B cell (primary cell): ENCODE data around the gene GOLGA8M. TPM values are rescaled to one million over a fixed set of nuclear protein-coding genes. Genes with fewer than 3 reads are reported as not detected.
"Not testable (repeated sequence)": the region's sequence is repeated elsewhere in the genome, so short reads cannot be mapped to it uniquely, and the experiment has no call there.

Experiments used
- ATAC-seq: fragments of 200-7000 bp; cut with Tn5 transposase; one replicate; pipeline ENCODE4 v1.10.0; 2021; ENCODE audit warnings: low read depth, mild to moderate bottlenecking, moderate number of reproducible peaks, moderate library complexity
- CTCF ChIA-PET: fragments of 350-600 bp; sonication (Branson Sonifier 250); formaldehyde crosslinking; loops from one replicate; lab custom pipeline; 2021; ENCODE audit warnings: antibody characterized with exemption, inconsistent platforms; lab: Charles Lee
- POLR2A ChIA-PET: fragments of 350-600 bp; sonication (Branson Sonifier 250); formaldehyde crosslinking; loops from one replicate; lab custom pipeline; 2021; ENCODE audit warnings: antibody characterized with exemption; lab: Charles Lee
- DNase-seq: peaks from one replicate; pipeline ENCODE4 v3.0.0; 2013
- H2AFZ ChIP-seq: 2 replicates; pipeline ENCODE4 v1.6.1; 2012; ENCODE audit warnings: mild to moderate bottlenecking, low read depth, low read length; ENCODE audit not compliant: insufficient read depth, poor library complexity, severe bottlenecking
- H3K27ac ChIP-seq, 2 donors: 1 replicate in 1 of 2; 2 replicates in 1 of 2; pipeline ENCODE4 v1.5.1; 2012 to 2013; ENCODE audit warnings: low read length in 2 of 2, mild to moderate bottlenecking in 2 of 2, moderate library complexity in 1 of 2
- H3K27me3 ChIP-seq, 4 experiments: fragments of 200-600 bp in 1 of 4; sonication (generic) in 1 of 4; replicated peaks in 1 of 4; 1 replicate in 2 of 4; 2 replicates in 2 of 4; pipeline versions ENCODE4 v1.6.1 to v1.7.0; 2013 to 2016; ENCODE audit warnings: low read length in 3 of 4, mild to moderate bottlenecking in 2 of 4, mixed read lengths in 1 of 4, moderate library complexity in 1 of 4; ENCODE audit not compliant: insufficient read depth in 4 of 4, control insufficient read depth in 3 of 4; ENCODE audit errors: control extremely low read depth in 1 of 4
- H3K36me3 ChIP-seq, 2 experiments: replicated peaks in 1 of 2; 1 replicate in 1 of 2; 2 replicates in 1 of 2; pipeline versions ENCODE4 v1.6.1 to v1.7.1; 2013; ENCODE audit warnings: low read length in 1 of 2; ENCODE audit not compliant: insufficient read depth in 2 of 2, control insufficient read depth in 1 of 2; ENCODE audit errors: control extremely low read depth in 1 of 2, extremely low read depth in 1 of 2
- H3K4me1 ChIP-seq, 2 donors: fragments of 200-600 bp in 1 of 2; sonication (generic) in 1 of 2; 1 replicate in 1 of 2; 2 replicates in 1 of 2; pipeline versions ENCODE4 v1.5.1 to v1.6.1; 2013 to 2017; ENCODE audit warnings: low read length in 2 of 2; ENCODE audit not compliant: control insufficient read depth in 2 of 2, insufficient read depth in 2 of 2
- H3K4me2 ChIP-seq: replicated peaks from 2 replicates; pipeline ENCODE3; 2012; ENCODE audit warnings: mild to moderate bottlenecking, low read depth, low read length; ENCODE audit not compliant: poor library complexity, severe bottlenecking
- H3K4me3 ChIP-seq, 5 experiments: fragments of 200-600 bp in 1 of 5; sonication (generic) in 1 of 5; 1 replicate in 3 of 5; 2 replicates in 2 of 5; pipeline versions ENCODE4 v1.5.1 to v1.7.0; 2011 to 2016; ENCODE audit warnings: low read length in 4 of 5, mild to moderate bottlenecking in 4 of 5, low read depth in 2 of 5, control low read depth in 1 of 5, moderate library complexity in 1 of 5; ENCODE audit not compliant: insufficient read depth in 1 of 5; ENCODE audit errors: control extremely low read depth in 1 of 5, extremely low read depth in 1 of 5
- H3K79me2 ChIP-seq: fragments of 200-600 bp; sonication (generic); one replicate; pipeline ENCODE4 v1.6.0; 2016; ENCODE audit warnings: low read length; ENCODE audit not compliant: control insufficient read depth, insufficient read depth
- H3K9ac ChIP-seq: fragments of 200-600 bp; sonication (generic); 2 replicates; pipeline ENCODE4 v1.6.1; 2017; ENCODE audit warnings: mild to moderate bottlenecking, low read length, moderate library complexity
- H3K9me3 ChIP-seq, 3 donors: one replicate each; pipeline versions ENCODE4 v1.6.1 to v1.7.1; 2013; ENCODE audit warnings: low read length in 2 of 3; ENCODE audit not compliant: control insufficient read depth in 2 of 3, insufficient read depth in 1 of 3; ENCODE audit errors: control extremely low read depth in 1 of 3
- H4K20me1 ChIP-seq: 2 replicates; pipeline ENCODE4 v1.6.0; 2012; ENCODE audit warnings: mild to moderate bottlenecking, low read length; ENCODE audit not compliant: insufficient read depth, control insufficient read depth, poor library complexity, severe bottlenecking
- H3K27ac Mint-ChIP-seq: one replicate; pipeline ENCODE4 v1.8.0; 2021; ENCODE audit warnings: mixed read lengths
- H3K27me3 Mint-ChIP-seq: one replicate; pipeline ENCODE4 v1.8.0; 2021; ENCODE audit warnings: mixed read lengths
- H3K4me1 Mint-ChIP-seq: one replicate; pipeline ENCODE4 v1.8.0; 2021; ENCODE audit warnings: mixed read lengths
- H3K4me3 Mint-ChIP-seq: one replicate; pipeline ENCODE4 v1.8.0; 2021; ENCODE audit warnings: mixed read lengths
- H3K9me3 Mint-ChIP-seq: one replicate; pipeline ENCODE4 v1.8.0; 2022; ENCODE audit warnings: mixed read lengths; ENCODE audit not compliant: insufficient read depth
- CTCF ChIP-seq: fragments of 200-600 bp; IDR thresholded peaks from one replicate; pipeline ENCODE4 v1.8.0; 2022; ENCODE audit warnings: antibody characterized with exemption, mild to moderate bottlenecking
- EZH2 ChIP-seq: IDR thresholded peaks from 2 replicates; pipeline ENCODE4 v1.6.1; 2012; ENCODE audit warnings: borderline replicate concordance, low read depth, mild to moderate bottlenecking, moderate library complexity, low read length; ENCODE audit not compliant: insufficient read depth, poor library complexity, severe bottlenecking
- WGBS: methylation state at CpG from one replicate; pipeline ENCODE4 v1.1.5; 2013; ENCODE audit warnings: missing lambda C conversion rate; ENCODE audit not compliant: insufficient coverage; 5-methylcytosine and 5-hydroxymethylcytosine counted together
- intact Hi-C: fragments of 100-400 bp; cut with micrococcal nuclease; formaldehyde crosslinking; loops from one replicate; pipeline ENCODE4 v1.10.0; 2022
- polyA plus RNA-seq: library from polyadenylated mRNA; depleted of rRNA; stranded (reverse); fragments of >200 nt; gene quantifications from 2 replicates; pipeline ENCODE4 v1.2.3, GENCODE V29; 2012
- total RNA-seq, 2 donors: library from RNA; stranded (reverse); fragments of 120-200 nt in 1 of 2; gene quantifications; 1 replicate in 1 of 2; 2 replicates in 1 of 2; pipeline versions ENCODE4 v1.2.3 to v1.2.4, GENCODE V29; 2013 to 2022

Gene GOLGA8M
- total and polyA plus RNA-seq, 2 donors (not counting 1 experiment from before 2014, with no cell fraction given) = 0.28 to 1.3 TPM

GRCh38 chr15:28726102-28726501 is 13.9 kb upstream of the GOLGA8M start:
- Histone ChIP-seq H3K4me1 (no peaks in the 10 kb centered on the region), H3K4me2 (no peak overlapping the region), H3K36me3 (no peaks in the 10 kb centered on the region), H3K9me3 (no peaks in the 10 kb centered on the region), H3K79me2 (no peaks in the 10 kb centered on the region), H2AFZ (no peak overlapping the region), H3K27ac (no peak overlapping the region), H3K4me3 (no peak overlapping the region), H4K20me1 (no peaks in the 10 kb centered on the region), H3K9ac (no peak overlapping the region), H3K27me3 (no peaks in the 10 kb centered on the region)
- POLR2A ChIA-PET = no interaction called here
- Mint-ChIP-seq H3K4me3 (no peak overlapping the region), H3K9me3 (no peaks in the 10 kb centered on the region), H3K27ac (no peak overlapping the region), H3K4me1 (peaks cover 4% of the 10 kb centered on the region), H3K27me3 (no peaks in the 10 kb centered on the region)
- WGBS = 94% methylated on average over 11 of the region's 17 CpGs
- no peak for DNase-seq
- CTCF ChIA-PET = no interaction called here
- TF ChIP-seq EZH2 = no peak
- no peak for TF ChIP-seq CTCF
- intact Hi-C loops = no loop called here
- ATAC-seq = no peak

GRCh38 chr15:28725556-28725955 is 13.3 kb upstream of the GOLGA8M start:
- Mint-ChIP-seq H3K9me3 (no peaks in the 10 kb centered on the region), H3K4me3 (no peak overlapping the region), H3K27me3 (no peaks in the 10 kb centered on the region), H3K4me1 (peaks cover 4% of the 10 kb centered on the region), H3K27ac (no peak overlapping the region)
- intact Hi-C loops = no loop called here
- no peaks in the 10 kb centered on the region for H3K4me1 ChIP-seq
- H3K36me3 ChIP-seq = no peaks in the 10 kb centered on the region
- no peak for TF ChIP-seq CTCF
- no peak for TF ChIP-seq EZH2
- H3K27ac ChIP-seq = no peak overlapping the region
- no peak overlapping the region for H3K4me3 ChIP-seq
- ATAC-seq (no peak), DNase-seq (no peak)
- ChIA-PET POLR2A (no interaction called here), CTCF (no interaction called here)
- no peaks in the 10 kb centered on the region for H3K9me3 ChIP-seq
- 97% methylated on average over 12 of the region's 14 CpGs for WGBS
- H2AFZ ChIP-seq = no peak overlapping the region
- no peaks in the 10 kb centered on the region for H4K20me1 ChIP-seq
- no peak overlapping the region for H3K4me2 ChIP-seq
- H3K79me2 ChIP-seq = no peaks in the 10 kb centered on the region
- no peak overlapping the region for H3K9ac ChIP-seq
- H3K27me3 ChIP-seq = no peaks in the 10 kb centered on the region

DNA sequence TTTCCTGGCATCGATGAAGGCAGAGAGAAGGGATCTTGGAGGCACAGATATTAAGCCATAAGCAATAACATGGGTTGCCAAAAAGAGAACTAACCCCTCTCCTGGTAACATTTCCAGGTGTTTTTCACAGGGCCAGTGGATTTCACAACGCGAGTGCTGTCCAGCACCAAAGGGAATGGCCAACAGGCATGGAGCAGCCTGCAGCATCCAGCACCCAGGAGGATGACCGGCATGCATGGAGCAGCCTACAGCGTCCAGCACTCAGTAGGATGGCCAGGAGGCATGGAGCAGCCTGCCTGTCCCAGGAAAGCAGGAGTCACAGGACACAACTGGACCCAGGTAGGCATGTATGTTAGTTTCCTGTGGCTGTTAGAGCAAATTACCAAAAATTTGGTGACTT is 11.8 kb upstream of the GOLGA8M start:
- 95% methylated on average over 4 of the region's 5 CpGs for WGBS
- POLR2A ChIA-PET = not testable (repeated sequence)

More for the DNA sequence above, 11.8 kb upstream of the GOLGA8M start:
- H3K4me1 Mint-ChIP-seq, H3K27me3 ChIP-seq, H3K27ac ChIP-seq, CTCF ChIA-PET, H2AFZ ChIP-seq, intact Hi-C loops, H3K27ac Mint-ChIP-seq, H3K9ac ChIP-seq, H3K9me3 ChIP-seq, H3K27me3 Mint-ChIP-seq, H3K36me3 ChIP-seq, H4K20me1 ChIP-seq, ATAC-seq, H3K4me1 ChIP-seq, H3K4me3 Mint-ChIP-seq, DNase-seq, H3K9me3 Mint-ChIP-seq, H3K79me2 ChIP-seq, H3K4me3 ChIP-seq, H3K4me2 ChIP-seq: not testable (repeated sequence)
